Measurements from ENCODE around the gene FAM120B.

Gene FAM120B

DNA sequence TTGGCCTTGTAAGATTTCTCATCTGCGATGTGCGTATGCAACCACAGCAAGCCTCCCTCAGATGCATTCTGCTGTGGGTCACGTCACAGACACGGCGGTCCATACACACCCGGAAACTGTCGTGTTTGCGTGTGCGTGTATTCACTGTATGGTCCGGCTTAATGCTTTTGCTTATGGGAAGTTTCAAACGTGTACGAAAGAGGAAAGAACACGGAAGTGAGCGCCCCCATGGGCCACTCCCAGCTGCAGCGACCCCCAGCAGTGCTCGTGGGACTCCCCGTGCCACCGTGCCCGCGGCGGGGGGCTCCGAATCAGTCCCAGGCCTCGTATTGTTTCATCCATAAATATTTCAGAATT is 25.9 kb upstream of the FAM120B start:
- H3K4me3 Mint-ChIP-seq: peak overlapping the region; percentile 45
- H3K4me1 Mint-ChIP-seq: peaks cover 30% of the 10 kb centered on the region
- H3K27me3 Mint-ChIP-seq: no peaks in the 10 kb centered on the region
- H3K27ac Mint-ChIP-seq: peak overlapping the region; percentile 55
- peaks cover 4% of the 10 kb centered on the region for H3K36me3 Mint-ChIP-seq
- no peaks in the 10 kb centered on the region for H3K9me3 Mint-ChIP-seq

DNA sequence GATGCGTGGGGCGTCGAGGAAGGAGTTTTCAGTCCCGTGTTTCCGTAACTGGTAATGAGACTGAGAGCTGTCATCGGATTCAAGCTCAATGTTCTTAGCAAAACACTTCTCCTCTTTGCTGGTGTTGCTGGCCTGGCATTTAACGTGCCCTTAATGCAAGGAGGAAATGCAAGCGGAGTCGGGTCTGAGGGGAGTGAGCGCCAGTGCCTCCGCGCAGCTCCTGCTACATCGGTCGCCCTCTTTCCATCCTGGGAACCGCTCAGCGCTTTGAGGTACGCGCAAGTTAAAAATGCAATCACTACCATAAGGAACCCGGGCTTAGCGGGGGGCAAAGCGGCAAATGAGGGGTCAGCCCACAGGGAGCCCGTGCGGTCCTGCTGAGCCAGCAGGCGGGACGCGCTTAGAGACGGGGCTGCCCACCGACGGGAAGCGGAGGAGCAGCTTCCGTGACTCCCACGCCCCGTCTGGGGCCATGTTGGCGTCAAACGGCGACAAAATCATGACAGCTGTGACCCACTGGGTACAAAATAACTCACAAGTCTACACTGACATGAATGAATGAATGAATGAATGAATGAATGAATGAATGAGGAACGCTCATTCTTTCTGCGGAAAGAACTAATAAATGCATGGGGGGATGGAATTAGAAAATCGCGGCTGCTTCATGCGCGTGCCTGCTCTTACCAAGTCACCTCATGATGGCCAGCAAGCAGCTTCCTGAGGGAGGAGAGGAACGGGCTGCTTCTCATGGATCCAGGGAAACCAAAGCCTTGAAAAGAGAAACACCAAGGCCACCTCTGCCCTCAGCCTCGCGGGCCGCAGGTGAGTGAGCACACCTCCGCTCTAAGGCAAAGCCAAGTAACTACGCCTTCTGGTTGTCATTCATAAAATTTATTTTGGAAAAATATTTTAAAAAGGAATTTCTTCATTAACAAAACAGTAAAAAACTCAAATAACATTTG is 24.9 kb upstream of the FAM120B start:
- Mint-ChIP-seq H3K4me3 (no peak overlapping the region), H3K36me3 (peaks cover 4% of the 10 kb centered on the region), H3K27ac (no peak overlapping the region), H3K27me3 (no peaks in the 10 kb centered on the region), H3K9me3 (no peaks in the 10 kb centered on the region), H3K4me1 (peaks cover 30% of the 10 kb centered on the region)

DNA sequence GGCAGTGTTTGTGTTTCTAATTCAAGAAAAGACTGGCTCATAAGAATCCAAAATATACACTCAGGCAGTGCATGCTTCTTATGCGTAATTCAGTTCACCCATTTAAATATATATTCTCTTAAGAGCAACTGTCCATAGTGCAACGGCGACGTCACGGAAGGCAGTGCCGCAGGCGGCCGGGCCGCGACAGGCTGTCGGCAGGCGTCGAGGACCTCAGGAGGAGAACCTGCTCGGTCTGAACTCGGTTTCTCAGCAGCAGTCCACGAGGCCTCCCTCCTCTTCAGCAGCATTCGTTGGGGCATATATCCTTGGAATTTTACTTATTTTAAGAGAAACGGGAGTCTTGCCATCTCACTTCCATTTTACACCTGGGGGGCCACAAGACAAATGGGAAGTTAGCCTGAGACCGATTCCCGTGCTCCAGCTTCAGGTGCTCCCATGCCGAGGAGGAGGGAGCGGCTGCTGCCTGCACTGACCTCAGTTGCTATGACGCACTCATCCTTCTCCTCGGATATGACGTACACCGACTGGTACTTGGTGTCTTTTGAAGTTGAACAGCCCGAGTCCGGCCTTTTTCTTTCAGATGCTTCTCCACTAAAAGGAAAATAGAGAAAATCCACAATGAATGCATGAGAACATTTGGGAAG is 23.9 kb upstream of the FAM120B start:
- H3K36me3 Mint-ChIP-seq: peaks cover 2% of the 10 kb centered on the region
- H3K4me1 Mint-ChIP-seq: peaks cover 25% of the 10 kb centered on the region
- no peaks in the 10 kb centered on the region for H3K9me3 Mint-ChIP-seq
- H3K27me3 Mint-ChIP-seq: no peaks in the 10 kb centered on the region
- H3K27ac Mint-ChIP-seq: no peak overlapping the region
- H3K4me3 Mint-ChIP-seq: no peak overlapping the region

DNA sequence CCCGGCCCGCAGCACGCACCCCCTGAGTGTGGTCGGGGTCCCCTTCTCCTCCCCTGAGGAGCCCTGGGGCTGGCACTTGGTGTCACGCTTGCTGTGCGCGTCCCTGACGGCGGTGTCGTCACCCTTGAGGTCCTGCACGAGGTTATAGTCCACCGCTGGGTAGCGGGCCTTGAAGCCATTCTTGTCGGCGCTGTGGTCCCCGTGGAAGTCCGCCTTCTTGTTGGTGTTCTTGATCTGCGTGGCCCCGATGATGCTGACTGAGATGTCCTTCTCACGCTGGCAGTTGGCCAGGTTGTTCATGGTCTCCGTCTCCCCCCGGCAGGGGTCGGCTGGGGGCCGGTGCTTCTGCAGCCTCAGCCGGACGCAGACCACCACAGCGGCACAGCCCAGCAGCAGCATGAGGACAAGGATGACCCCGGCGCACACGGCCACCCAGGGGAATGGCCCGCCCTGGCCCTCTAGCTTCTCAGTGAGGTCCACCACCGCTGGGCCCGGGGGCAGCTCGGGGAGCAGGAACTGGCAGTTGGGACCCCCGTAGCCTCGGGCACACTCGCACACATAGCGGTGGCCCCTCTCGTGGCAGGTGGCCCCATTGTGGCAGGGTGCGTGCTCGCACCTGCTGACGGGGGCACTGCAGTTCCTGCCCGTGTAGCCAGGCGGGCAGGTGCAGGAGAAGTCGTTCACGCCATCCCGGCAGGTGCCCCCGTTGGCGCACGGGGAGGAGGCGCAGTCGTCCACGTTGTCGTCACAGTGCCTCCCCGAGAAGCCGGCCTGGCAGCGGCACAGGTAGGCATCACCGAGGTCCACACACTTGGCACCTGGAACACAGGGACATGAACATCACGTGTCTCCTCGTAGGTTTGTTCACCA is 23.1 kb upstream of the FAM120B start:
- Mint-ChIP-seq H3K36me3 (peaks cover 2% of the 10 kb centered on the region), H3K9me3 (no peaks in the 10 kb centered on the region), H3K4me1 (peaks cover 21% of the 10 kb centered on the region), H3K27me3 (no peaks in the 10 kb centered on the region), H3K27ac (no peak overlapping the region), H3K4me3 (no peak overlapping the region)

DNA sequence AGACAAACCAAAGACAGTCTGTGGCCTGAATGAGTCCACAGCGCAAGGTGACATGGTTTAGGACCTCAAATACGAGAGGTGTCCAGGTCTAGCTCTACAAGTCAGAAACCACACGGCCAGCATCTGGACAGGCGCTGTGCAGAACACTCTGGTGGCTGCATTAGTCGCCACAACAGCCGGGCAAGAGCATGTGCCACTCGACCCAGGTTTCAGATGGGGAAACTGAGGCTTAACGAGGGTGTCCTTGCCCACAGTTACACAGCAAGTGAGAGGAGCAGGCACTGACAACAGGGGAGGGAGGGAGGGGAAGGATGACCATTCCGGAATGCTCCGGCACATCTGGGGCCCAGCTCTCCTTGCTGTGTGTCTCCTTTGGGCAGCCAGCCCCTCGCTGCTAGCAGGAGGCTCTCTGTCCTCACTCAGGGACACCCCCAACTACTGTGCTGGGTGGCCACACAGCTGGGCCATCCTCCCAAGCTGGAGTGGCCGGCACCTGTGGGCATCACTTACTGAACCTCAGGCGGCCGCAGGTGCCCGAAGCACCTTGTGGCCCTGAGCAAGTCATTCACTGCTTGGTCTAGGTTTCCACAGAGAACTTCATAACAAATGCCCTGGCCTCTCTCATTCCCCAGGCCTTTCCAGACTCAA is 22.3 kb upstream of the FAM120B start:
- no peak overlapping the region for H3K27ac Mint-ChIP-seq
- H3K4me1 Mint-ChIP-seq: peaks cover 19% of the 10 kb centered on the region
- H3K27me3 Mint-ChIP-seq: no peaks in the 10 kb centered on the region
- H3K4me3 Mint-ChIP-seq: no peak overlapping the region
- H3K36me3 Mint-ChIP-seq: peaks cover 4% of the 10 kb centered on the region
- no peaks in the 10 kb centered on the region for H3K9me3 Mint-ChIP-seq

DNA sequence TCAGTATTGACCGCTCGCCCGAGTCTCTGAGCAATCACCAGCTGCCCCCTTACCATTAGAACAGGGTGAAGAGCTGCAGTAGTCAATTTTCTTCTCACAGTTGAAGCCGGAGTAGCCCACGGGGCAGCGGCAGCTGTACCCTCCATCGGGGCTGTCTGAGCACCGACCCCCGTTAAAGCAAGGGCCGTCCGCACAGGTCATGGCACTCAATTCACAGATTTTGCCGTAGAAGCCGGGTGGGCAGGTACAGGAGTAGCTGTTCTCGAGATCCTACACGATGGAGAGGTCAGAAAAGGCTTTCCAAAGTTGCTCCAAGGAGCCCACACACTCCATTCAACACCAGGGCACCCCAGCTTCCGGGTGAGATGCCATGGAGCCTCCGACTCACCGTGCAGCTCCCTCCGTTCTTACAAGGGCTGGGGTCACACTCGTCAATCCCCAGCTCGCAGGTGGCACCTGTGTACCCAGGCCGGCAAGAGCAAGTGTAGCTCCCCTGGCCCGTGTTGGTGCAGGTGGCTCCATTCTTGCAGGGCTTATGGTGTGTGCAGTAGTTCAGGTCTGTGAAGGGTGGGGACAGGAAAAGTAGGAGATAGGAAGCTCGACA is 21.6 kb upstream of the FAM120B start:
- H3K27ac Mint-ChIP-seq: no peak overlapping the region
- no peaks in the 10 kb centered on the region for H3K9me3 Mint-ChIP-seq
- H3K27me3 Mint-ChIP-seq: no peaks in the 10 kb centered on the region
- peaks cover 4% of the 10 kb centered on the region for H3K36me3 Mint-ChIP-seq
- peaks cover 12% of the 10 kb centered on the region for H3K4me1 Mint-ChIP-seq
- no peak overlapping the region for H3K4me3 Mint-ChIP-seq

DNA sequence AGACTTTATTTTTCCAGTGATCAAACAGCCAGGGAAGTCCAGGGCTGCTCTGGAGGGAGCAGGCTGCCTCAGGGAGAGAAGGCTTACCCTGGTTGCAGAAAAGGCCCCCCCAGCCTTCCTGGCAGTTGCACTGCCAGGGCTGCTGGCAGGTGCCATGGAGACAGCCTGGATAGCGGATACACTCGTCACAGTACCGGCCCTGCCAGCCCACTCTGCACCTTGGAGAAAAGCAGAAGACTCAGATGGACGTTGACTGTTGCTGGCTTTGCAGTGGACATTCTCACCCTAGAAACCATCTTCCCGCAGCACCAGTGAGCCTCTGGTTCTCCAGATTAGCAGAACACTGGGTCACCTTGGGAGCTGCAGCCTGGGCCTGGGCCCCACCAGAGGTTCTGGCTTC is 21.1 kb upstream of the FAM120B start:
- peaks cover 16% of the 10 kb centered on the region for H3K4me1 Mint-ChIP-seq
- peaks cover 4% of the 10 kb centered on the region for H3K36me3 Mint-ChIP-seq
- no peak overlapping the region for H3K27ac Mint-ChIP-seq
- no peaks in the 10 kb centered on the region for H3K9me3 Mint-ChIP-seq
- H3K27me3 Mint-ChIP-seq: no peaks in the 10 kb centered on the region
- no peak overlapping the region for H3K4me3 Mint-ChIP-seq

DNA sequence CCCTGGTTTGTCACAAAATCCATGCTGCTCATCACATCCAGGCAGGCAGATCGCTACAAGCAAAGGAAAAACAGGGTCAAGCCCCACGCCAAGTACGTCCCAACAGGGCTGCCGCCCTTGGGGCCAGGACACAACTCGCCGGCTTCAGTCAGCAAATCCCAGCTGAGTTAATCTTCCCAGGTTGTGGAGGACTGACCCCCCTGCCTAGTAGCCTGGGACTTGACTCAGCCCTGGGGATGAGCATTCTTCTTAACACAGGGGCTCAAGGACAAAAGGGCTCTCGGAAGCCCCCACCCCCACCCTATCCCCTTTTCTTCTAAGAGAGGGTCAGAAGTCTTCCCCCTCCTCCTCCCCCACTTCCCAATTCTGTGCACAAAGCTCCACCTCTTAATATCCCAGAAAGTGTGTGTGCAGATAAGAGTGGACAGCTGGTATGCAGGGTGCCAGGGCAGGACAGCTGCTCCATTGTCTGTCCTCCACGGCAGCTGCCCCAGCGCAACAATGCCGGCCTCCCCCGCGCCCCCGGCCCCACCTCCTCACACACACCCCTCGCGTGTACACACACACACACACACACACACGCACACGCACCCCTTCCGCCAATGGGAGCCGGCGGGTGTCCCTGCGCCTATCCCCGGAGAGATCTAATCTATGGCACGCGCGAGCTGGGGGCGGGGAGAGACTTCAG is 20.2 kb upstream of the FAM120B start:
- H3K27ac Mint-ChIP-seq: no peak overlapping the region
- H3K27me3 Mint-ChIP-seq: no peaks in the 10 kb centered on the region
- H3K4me3 Mint-ChIP-seq: no peak overlapping the region
- no peaks in the 10 kb centered on the region for H3K9me3 Mint-ChIP-seq
- H3K36me3 Mint-ChIP-seq: peaks cover 4% of the 10 kb centered on the region
- H3K4me1 Mint-ChIP-seq: peaks cover 16% of the 10 kb centered on the region

DNA sequence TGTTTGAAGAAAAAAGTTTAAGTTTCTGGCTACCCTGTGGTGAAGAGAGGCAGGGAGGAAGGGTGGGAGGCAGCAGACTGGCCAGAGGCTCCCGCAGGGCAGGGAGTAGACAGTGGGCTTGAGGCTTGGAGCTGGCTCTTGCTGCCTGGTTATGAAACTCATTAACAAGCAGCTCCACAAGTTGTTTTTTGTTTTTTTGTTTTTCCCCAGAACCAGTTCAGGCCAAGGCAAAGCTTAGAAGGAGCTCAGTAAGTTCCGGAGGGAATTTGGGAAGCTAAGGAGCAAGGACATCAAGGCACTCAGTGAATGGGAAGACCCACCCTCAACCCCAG is 19.7 kb upstream of the FAM120B start:
- peaks cover 2% of the 10 kb centered on the region for H3K27me3 Mint-ChIP-seq
- no peak overlapping the region for H3K27ac Mint-ChIP-seq
- no peak overlapping the region for H3K4me3 Mint-ChIP-seq
- H3K4me1 Mint-ChIP-seq: peaks cover 19% of the 10 kb centered on the region
- H3K9me3 Mint-ChIP-seq: no peaks in the 10 kb centered on the region
- H3K36me3 Mint-ChIP-seq: peaks cover 2% of the 10 kb centered on the region

DNA sequence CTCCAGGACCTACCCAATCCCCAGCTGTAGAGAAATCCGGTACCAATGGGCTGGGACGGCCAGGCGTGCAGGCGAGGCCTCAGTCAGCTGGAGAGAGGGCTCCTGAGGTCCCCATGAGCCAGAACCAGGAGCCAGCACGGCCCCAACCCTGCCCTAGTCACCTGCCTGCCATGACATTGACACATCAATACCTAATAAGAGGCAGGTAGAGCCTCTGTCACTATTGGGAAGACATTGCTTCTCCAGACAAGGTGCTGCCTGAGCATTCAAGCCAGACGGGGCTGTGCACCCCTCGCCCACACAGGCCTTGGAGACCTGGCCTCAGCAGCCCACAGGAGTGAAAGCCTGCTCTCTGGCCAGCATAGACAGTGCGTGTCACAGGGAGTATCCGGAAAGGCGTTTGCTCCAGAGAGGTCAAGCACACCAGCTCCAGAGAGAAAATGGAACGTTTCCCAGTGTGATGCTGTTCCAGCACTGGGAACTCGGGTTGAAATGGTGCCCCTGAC is 19.1 kb upstream of the FAM120B start:
- H3K9me3 Mint-ChIP-seq: no peaks in the 10 kb centered on the region
- H3K27ac Mint-ChIP-seq: no peak overlapping the region
- peaks cover 24% of the 10 kb centered on the region for H3K4me1 Mint-ChIP-seq
- peaks cover 2% of the 10 kb centered on the region for H3K36me3 Mint-ChIP-seq
- H3K4me3 Mint-ChIP-seq: no peak overlapping the region
- H3K27me3 Mint-ChIP-seq: peaks cover 3% of the 10 kb centered on the region

DNA sequence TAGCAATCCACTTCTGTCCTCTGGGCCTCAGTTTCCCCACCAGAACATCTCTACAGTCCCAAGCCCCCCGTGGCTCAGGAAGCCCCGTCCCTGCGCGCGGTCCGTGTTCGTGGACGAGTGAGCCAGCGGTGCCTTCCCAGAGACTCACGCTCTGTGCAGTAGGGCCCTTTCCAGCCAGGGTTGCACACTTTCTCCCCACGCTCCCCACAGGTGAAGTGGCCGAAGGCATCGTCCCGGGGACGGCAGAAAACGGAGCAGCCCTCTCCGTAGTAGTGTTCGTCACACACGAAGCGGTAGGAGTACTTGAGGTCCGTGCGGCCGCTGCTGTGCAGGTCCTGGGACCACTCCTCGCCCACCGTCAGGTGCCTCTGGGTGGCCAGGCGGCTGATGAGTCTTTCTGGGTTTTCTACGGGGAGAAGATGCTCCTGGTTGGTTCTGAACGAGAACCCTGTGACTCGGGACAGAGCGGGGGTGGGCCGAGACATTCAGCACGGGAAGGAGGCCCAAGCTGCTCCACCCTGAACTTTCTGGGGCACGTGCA is 18.4 kb upstream of the FAM120B start:
- Mint-ChIP-seq H3K27me3 (peaks cover 6% of the 10 kb centered on the region), H3K36me3 (peaks cover 2% of the 10 kb centered on the region), H3K4me3 (peak overlapping the region; percentile 82), H3K9me3 (no peaks in the 10 kb centered on the region), H3K27ac (no peak overlapping the region), H3K4me1 (peaks cover 32% of the 10 kb centered on the region)

DNA sequence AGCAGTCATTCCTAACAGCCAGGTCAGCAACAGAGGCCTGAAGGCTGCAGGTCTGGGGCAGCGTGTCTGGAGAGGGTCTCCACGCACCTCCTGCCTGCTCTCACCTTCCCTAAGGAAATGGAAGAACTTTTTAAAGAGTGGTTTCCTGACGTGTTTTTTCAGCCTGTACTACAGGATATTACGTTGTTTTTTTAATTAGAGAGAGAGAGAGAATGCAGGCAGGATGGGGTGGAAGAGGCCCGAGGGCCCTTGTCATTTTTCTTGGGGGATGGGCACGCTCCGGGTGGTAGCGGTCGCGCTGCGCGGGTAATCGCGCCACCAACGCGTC is 17.7 kb upstream of the FAM120B start:
- H3K4me1 Mint-ChIP-seq: peaks cover 38% of the 10 kb centered on the region
- H3K4me3 Mint-ChIP-seq: peak overlapping the region; percentile 82
- peaks cover 12% of the 10 kb centered on the region for H3K27me3 Mint-ChIP-seq
- peaks cover 2% of the 10 kb centered on the region for H3K36me3 Mint-ChIP-seq
- no peaks in the 10 kb centered on the region for H3K9me3 Mint-ChIP-seq
- H3K27ac Mint-ChIP-seq: peak overlapping the region; percentile 12

DNA sequence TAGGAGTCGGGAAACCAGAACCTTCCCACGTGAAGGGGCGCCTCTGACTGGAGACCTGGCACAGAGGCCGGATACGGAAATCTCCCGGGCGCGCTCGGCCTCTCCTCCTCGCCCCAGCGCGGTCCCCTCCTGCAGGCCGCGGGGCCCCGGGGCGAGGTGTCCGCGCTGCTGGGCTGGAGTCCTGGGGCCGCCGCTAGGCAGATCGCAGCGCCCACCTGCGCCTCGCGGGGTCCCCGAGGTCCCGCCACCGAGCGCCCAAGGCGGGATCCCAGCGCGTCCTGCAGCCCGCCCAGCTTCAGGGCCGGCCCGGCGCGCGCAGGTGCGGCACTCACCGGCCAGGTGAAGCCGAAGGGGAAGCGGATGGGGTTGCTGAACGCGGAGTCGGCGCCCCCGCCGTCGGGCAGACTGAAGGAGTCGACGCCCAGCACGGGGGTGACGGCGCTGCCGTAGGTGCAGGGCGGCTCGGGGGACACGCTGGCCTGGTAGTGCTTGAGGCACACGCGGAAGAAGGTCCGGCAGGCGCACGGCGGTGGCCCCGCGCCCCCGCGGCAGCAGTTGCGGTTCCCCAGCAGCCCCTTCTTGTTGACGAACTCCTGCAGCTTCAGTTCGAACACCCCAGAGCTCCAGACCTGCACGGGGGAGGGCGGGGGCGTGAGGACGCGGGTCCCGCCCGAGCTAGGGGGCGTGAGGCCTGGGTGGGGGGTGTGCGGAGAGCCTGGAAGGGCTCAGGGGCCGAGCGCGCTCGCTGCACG is 17.2 kb upstream of the FAM120B start:
- Mint-ChIP-seq H3K27ac (peak overlapping the region; percentile 12), H3K4me3 (peak overlapping the region; percentile 82)

DNA sequence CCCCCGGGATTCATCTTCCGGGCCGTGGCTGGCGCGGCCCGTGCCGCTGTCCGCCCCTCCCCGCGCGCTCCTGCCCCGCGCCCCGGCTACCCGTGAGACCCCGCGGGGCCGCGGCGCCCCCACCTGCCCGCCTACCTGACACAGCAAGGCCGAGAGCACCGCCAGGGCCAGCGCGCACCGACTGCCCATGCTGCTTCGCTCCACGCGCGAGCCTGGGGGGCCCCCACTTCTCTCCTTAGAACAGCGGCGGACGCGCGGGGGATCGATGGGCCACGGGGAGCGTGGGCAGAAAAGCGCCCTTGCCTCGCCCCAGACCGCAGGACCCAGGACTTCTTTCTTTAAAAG is 16.6 kb upstream of the FAM120B start:
- Mint-ChIP-seq H3K36me3 (peaks cover 2% of the 10 kb centered on the region), H3K9me3 (no peaks in the 10 kb centered on the region), H3K27ac (no peak overlapping the region), H3K4me1 (peaks cover 47% of the 10 kb centered on the region), H3K4me3 (peak overlapping the region; percentile 93), H3K27me3 (peaks cover 17% of the 10 kb centered on the region)

More for the DNA sequence above, 17.2 kb upstream of the FAM120B start:
- Mint-ChIP-seq H3K36me3 (peaks cover 2% of the 10 kb centered on the region), H3K4me1 (peaks cover 43% of the 10 kb centered on the region), H3K27me3 (peaks cover 17% of the 10 kb centered on the region), H3K9me3 (no peaks in the 10 kb centered on the region)
